RWPE1 (cell line): Measurements from ENCODE around the gene ANKRD36.
"Not testable (repeated sequence)": the region's sequence is repeated elsewhere in the genome, so short reads cannot be mapped to it uniquely, and the experiment has no call there.

ENCODE experiments used
- CTCF ChIA-PET: fragments of 350-600 bp; sonication (Branson Sonifier 250); formaldehyde crosslinking; extraction: SDS; loops from one replicate; lab custom pipeline; 2021; lab: Yijun Ruan, JAX
- POLR2A ChIA-PET: fragments of 400-600 bp; formaldehyde crosslinking; extraction: SDS; loops from one replicate; lab custom pipeline; 2020; ENCODE audit warnings: antibody characterized with exemption; ENCODE audit not compliant: low non-redundant PET; lab: Yijun Ruan, JAX
- DNase-seq: peaks from one replicate; pipeline ENCODE4 v3.0.0; 2012; ENCODE audit warnings: low spot score
- H3K27ac ChIP-seq: fragments of 450-650 bp; 2 replicates; pipeline ENCODE4 v1.5.1; 2017
- TF ChIP-seq, protein P1 (sequence below): fragments of 450-650 bp; conservative IDR thresholded peaks from 2 replicates; pipeline ENCODE4 v1.5.1; 2017; ENCODE audit warnings: low read depth, mild to moderate bottlenecking

The ANKRD36 gene

DNA sequence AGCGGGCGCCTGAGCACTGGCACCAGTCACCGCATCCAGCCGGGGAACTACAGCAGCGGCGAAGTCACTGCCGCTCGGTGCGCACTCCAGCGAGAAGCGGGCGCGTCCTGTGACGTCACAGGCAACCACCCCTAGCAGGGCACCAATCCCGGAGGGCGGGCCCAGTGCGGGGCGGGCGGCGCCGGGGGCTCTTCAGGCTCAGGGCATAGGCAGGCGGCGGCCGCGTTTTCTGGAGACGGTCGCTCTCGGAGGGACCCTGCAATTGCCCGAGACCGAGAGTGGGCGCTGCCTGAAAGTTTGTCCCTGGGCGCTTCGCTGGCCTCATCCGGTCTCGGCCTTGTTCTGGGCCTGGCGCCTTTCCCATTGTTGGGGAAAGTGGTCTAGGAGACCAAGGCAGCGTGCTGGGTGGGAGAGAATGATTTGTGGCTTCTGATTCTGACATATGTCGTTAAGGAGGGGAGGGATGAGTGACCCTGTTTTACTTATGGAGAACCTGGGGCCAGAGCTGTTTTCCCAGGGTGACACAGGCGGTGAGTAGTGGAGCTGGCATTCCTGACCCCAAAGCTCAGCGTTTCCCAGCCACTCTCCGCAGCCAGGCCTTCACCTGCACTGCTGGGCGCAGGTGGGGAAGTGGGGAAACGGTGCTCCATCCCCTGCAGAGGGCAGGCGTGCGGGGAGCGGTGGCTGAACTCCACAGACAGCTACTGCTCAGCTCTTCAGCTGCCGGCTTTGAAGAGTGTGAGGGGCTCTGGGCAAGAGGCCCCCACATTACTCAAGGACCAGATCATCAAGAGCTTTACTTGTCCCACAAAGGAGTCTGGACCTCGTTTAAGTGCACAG lies 18.0 kb upstream of the ANKRD36 start, which contains the start of gene FAHD2B:
Gene FAHD2B, minus strand, starts transcription at position 111 of the 840 bp plus-strand sequence. CDS start 3,176 bp downstream, outside the sequence.
- DNase-seq, CTCF ChIA-PET, H3K27ac ChIP-seq, POLR2A ChIA-PET: not testable (repeated sequence)

DNA sequence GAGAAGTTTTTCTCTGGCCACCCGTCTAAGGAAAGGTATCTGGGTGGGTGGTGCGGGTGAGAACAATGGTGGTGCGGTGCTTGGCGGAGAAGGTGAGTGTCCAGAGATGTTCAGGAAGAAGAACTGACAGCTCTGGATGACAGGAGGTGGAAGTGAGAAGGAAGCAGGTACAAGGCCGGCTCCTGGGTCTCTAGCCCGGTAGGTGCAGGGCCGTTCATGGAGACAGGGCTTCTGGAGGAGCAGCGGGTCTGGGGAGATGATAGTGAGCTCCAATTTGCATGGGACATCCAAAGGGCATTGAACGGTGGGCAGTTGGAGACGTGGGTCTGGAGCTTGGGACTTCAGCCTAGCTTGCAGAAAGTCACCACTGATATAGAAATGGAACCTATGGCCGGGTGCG lies 17.3 kb upstream of the ANKRD36 start:
- H3K27ac ChIP-seq: no peak overlapping the region
- ChIA-PET POLR2A (no interaction called here), CTCF (interaction anchor here (0.6 kb wide), 1 partner anchor 203 kb away, joined by 3 read pairs; no protein-coding TSS in a partner anchor)
- DNase-seq: no peak
- TF ChIP-seq, protein P1, sequence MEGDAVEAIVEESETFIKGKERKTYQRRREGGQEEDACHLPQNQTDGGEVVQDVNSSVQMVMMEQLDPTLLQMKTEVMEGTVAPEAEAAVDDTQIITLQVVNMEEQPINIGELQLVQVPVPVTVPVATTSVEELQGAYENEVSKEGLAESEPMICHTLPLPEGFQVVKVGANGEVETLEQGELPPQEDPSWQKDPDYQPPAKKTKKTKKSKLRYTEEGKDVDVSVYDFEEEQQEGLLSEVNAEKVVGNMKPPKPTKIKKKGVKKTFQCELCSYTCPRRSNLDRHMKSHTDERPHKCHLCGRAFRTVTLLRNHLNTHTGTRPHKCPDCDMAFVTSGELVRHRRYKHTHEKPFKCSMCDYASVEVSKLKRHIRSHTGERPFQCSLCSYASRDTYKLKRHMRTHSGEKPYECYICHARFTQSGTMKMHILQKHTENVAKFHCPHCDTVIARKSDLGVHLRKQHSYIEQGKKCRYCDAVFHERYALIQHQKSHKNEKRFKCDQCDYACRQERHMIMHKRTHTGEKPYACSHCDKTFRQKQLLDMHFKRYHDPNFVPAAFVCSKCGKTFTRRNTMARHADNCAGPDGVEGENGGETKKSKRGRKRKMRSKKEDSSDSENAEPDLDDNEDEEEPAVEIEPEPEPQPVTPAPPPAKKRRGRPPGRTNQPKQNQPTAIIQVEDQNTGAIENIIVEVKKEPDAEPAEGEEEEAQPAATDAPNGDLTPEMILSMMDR: no peak

GRCh38 chr2:97098786-97099372 lies 14.1 kb upstream of the ANKRD36 start:
- POLR2A ChIA-PET, CTCF ChIA-PET: not testable (repeated sequence)

GRCh38 chr2:97106878-97107277 lies 6.1 kb upstream of the ANKRD36 start:
- DNase-seq, CTCF ChIA-PET, H3K27ac ChIP-seq, POLR2A ChIA-PET: not testable (repeated sequence)

More at GRCh38 chr2:97098786-97099372, 14.1 kb upstream of the ANKRD36 start:
- H3K27ac ChIP-seq, DNase-seq: not testable (repeated sequence)

DNA sequence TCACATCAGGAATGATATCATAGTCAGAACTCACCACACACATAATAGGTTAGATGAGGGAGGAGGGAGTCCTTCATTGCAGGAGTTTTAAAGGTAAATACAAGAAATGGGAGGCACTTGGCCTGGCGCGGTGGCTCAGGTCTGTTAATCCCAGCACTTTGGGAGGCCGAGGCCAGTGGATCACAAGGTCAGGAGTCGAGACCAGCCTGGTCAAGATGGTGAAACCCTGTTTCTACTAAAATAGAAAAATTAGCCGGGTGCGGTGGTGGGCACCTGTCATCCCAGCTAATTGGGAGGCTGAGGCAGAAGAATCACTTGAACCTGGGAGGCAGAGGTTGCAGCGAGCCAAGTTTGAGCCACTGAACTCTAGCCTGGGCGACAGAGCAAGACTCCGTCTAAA lies 1.7 kb upstream of the ANKRD36 start:
- H3K27ac ChIP-seq, DNase-seq, POLR2A ChIA-PET: not testable (repeated sequence)
- CTCF ChIA-PET: interaction anchor here (0.6 to 1.2 kb wide), 2 partner anchors 101 to 401 kb away, joined by 3 to 6 read pairs; no protein-coding TSS in a partner anchor

GRCh38 chr2:97112320-97113049 lies 468 bp upstream of the ANKRD36 start:
- H3K27ac ChIP-seq: peak overlapping the region; percentile 97
- ChIA-PET CTCF (interaction anchor here (0.6 to 1.2 kb wide), 2 partner anchors 102 to 297 kb away, joined by 3 to 6 read pairs; no protein-coding TSS in a partner anchor), POLR2A (interaction anchor here (0.6 kb wide), 1 partner anchor 678 kb away, joined by 3 read pairs; no protein-coding TSS in a partner anchor)
- peak; percentile 16 for DNase-seq
- TF ChIP-seq, protein P1: peak; percentile 86

DNA sequence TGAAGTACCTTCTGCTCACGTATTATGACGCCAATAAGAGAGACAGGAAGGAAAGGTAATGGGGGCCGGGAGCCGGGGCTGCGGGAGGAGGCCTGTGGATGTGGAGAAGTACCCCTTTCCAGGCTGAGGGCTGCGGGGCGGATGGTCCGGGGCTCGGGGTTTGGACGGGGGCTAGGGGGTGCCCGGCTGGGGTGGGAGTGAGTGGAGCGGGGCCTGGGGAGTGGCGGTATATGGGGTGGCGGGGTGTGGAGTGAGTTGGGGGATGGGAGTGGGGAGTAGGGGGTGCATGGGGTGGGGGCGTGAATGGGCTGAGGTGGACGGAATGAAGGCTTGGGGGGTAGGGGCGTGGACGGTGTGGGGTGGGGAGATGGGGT lies 916 bp downstream of the ANKRD36 start:
- CTCF ChIA-PET, DNase-seq, POLR2A ChIA-PET: not testable (repeated sequence)
- peak overlapping the region; percentile 97 for H3K27ac ChIP-seq

DNA sequence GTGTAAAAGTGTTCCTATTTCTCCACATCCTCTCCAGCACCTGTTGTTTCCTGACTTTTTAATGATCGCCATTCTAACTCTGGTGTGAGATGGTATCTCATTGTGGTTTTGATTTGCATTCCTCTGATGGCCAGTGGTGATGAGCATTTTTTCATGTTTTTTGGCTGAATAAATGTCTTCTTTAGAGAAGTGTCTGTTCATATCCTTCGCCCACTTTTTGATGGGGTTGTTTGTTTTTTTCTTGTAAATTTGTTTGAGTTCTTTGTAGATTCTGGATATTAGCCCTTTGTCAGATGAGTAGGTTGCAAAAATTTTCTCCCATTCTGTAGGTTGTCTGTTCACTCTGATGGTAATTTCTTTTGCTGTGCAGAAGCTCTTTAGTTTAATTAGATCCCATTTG lies 16.1 kb downstream of the ANKRD36 start:
- H3K27ac ChIP-seq, POLR2A ChIA-PET, CTCF ChIA-PET, DNase-seq: not testable (repeated sequence)

- DNase-seq, H3K27ac ChIP-seq, POLR2A ChIA-PET: not testable (repeated sequence)
- CTCF ChIA-PET: interaction anchor here (0.7 kb wide), 1 partner anchor 483 kb away, joined by 3 read pairs; no protein-coding TSS in a partner anchor
Observed at GRCh38 chr2:97144016-97144415, 31.1 kb downstream of the ANKRD36 start.

- POLR2A ChIA-PET, H3K27ac ChIP-seq, CTCF ChIA-PET, DNase-seq: not testable (repeated sequence)
Observed at GRCh38 chr2:97166548-97166947, 53.6 kb downstream of the ANKRD36 start.

GRCh38 chr2:97167938-97168337 lies 55.0 kb downstream of the ANKRD36 start:
- DNase-seq, POLR2A ChIA-PET, CTCF ChIA-PET, H3K27ac ChIP-seq: not testable (repeated sequence)

DNA sequence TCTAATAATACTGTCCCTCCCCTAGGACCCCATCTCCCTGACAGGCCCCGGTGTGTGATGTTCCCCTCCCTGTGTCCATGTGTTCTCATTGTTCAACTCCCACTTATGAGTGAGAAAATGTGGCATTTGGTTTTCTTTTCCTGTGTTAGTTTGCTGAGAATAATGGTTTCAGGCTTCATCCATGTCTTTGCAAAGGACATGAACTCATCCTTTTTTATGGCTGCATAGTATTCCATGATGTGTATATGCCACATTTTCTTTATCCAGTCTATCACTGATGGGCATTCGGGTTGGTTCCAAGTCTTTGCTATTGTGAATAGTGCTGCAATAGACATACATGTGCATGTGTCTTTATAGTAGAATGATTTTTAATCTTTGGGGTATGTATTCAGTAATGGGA lies 55.6 kb downstream of the ANKRD36 start:
- DNase-seq, H3K27ac ChIP-seq, CTCF ChIA-PET, POLR2A ChIA-PET: not testable (repeated sequence)

- H3K27ac ChIP-seq, DNase-seq, CTCF ChIA-PET, POLR2A ChIA-PET: not testable (repeated sequence)
Observed at GRCh38 chr2:97180391-97180790, 67.4 kb downstream of the ANKRD36 start.

DNA sequence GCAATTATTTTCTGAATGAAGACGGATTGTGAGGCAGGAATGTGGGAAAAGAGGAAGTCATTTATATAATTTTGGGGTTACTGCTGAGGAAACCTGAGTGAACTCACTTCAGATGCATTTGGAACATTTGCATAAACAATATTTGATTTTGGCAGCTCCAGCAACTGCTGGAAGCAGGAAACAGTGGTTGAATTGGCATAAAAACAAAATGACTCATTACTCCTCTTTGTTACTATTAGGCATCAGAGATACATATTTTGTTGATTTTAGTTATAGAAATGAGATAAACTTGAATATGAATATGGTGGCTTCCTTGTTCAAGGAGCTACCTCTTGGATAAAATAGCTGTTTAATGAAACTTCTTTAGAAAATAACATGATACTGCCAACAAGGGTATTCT lies 82.4 kb downstream of the ANKRD36 start:
- DNase-seq, CTCF ChIA-PET, POLR2A ChIA-PET, H3K27ac ChIP-seq: not testable (repeated sequence)
